SK-N-SH treated with all-trans-retinoic acid at 6 μM for 48 hours (cell line): ENCODE data around the gene C3orf85.

Experiments
- ARNTL ChIP-seq: fragments of 450-650 bp; formaldehyde crosslinking; IDR thresholded peaks from 2 replicates; pipeline ENCODE4 v1.5.0; 2020; ENCODE audit warnings: low read depth, mild to moderate bottlenecking, moderate library complexity, borderline replicate concordance
- BACH2 ChIP-seq: fragments of 250-450 bp; sonication (Bioruptor Pico); IDR thresholded peaks from 2 replicates; pipeline ENCODE4 v1.9.0; 2021; ENCODE audit warnings: mild to moderate bottlenecking, borderline replicate concordance
- RARB ChIP-seq: fragments of 250-450 bp; sonication (Bioruptor Pico); IDR thresholded peaks from 2 replicates; pipeline ENCODE4 v1.8.0; 2021; ENCODE audit warnings: mild to moderate bottlenecking, moderate library complexity
- SNAI2 ChIP-seq: fragments of 250-450 bp; sonication (Bioruptor Pico); IDR thresholded peaks from 2 replicates; pipeline ENCODE4 v1.5.0; 2020; ENCODE audit warnings: mild to moderate bottlenecking, moderate library complexity
- ZC3H10 ChIP-seq: fragments of 250-450 bp; sonication (Bioruptor Pico); IDR thresholded peaks from 2 replicates; pipeline ENCODE4 v1.5.1; 2021; ENCODE audit warnings: mild to moderate bottlenecking, moderate library complexity
- ZFP30 ChIP-seq: fragments of 450-650 bp; formaldehyde crosslinking; IDR thresholded peaks from 2 replicates; pipeline ENCODE4 v1.5.0; 2022; ENCODE audit warnings: mild to moderate bottlenecking, moderate library complexity
- ZNF565 ChIP-seq: fragments of 450-650 bp; formaldehyde crosslinking; conservative IDR thresholded peaks from 2 replicates; pipeline ENCODE4 v1.5.0; 2020; ENCODE audit warnings: low read depth, mild to moderate bottlenecking, moderate library complexity
- ZNF70 ChIP-seq: fragments of 450-650 bp; formaldehyde crosslinking; IDR thresholded peaks from 2 replicates; pipeline ENCODE4 v1.5.0; 2020; ENCODE audit warnings: mild to moderate bottlenecking, moderate library complexity
- ZNF8 ChIP-seq: fragments of 450-650 bp; formaldehyde crosslinking; IDR thresholded peaks from 2 replicates; pipeline ENCODE4 v1.5.0; 2020; ENCODE audit warnings: mild to moderate bottlenecking, moderate library complexity
- TF ChIP-seq, protein P1 (sequence below): fragments of 250-450 bp; sonication (Bioruptor Pico); IDR thresholded peaks from 2 replicates; pipeline ENCODE4 v1.8.0; 2020; ENCODE audit warnings: mild to moderate bottlenecking, moderate library complexity, borderline replicate concordance
- TF ChIP-seq, protein P2 (sequence below): fragments of 250-450 bp; sonication (Bioruptor Pico); IDR thresholded peaks from 2 replicates; pipeline ENCODE4 v1.5.1; 2021; ENCODE audit warnings: mild to moderate bottlenecking, moderate library complexity
- TF ChIP-seq, protein P3 (sequence below): fragments of 250-450 bp; sonication (Bioruptor Pico); IDR thresholded peaks from 2 replicates; pipeline ENCODE4 v1.8.0; 2021; ENCODE audit warnings: low read depth, mild to moderate bottlenecking, moderate library complexity, borderline replicate concordance

GRCh38 chr3:109188741-109189140, 52.2 kb downstream of the C3orf85 start:
- TF ChIP-seq, protein P1, sequence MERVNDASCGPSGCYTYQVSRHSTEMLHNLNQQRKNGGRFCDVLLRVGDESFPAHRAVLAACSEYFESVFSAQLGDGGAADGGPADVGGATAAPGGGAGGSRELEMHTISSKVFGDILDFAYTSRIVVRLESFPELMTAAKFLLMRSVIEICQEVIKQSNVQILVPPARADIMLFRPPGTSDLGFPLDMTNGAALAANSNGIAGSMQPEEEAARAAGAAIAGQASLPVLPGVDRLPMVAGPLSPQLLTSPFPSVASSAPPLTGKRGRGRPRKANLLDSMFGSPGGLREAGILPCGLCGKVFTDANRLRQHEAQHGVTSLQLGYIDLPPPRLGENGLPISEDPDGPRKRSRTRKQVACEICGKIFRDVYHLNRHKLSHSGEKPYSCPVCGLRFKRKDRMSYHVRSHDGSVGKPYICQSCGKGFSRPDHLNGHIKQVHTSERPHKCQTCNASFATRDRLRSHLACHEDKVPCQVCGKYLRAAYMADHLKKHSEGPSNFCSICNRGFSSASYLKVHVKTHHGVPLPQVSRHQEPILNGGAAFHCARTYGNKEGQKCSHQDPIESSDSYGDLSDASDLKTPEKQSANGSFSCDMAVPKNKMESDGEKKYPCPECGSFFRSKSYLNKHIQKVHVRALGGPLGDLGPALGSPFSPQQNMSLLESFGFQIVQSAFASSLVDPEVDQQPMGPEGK (CRISPR knock-in tag), result no peak
- no peak for TF ChIP-seq ARNTL (CRISPR knock-in tag)
- no peak for TF ChIP-seq BACH2 (CRISPR knock-in tag)
- no peak for TF ChIP-seq ZFP30 (CRISPR knock-in tag)
- no peak for TF ChIP-seq ZNF70 (CRISPR knock-in tag)
- TF ChIP-seq ZC3H10, result no peak
- TF ChIP-seq, protein P2, sequence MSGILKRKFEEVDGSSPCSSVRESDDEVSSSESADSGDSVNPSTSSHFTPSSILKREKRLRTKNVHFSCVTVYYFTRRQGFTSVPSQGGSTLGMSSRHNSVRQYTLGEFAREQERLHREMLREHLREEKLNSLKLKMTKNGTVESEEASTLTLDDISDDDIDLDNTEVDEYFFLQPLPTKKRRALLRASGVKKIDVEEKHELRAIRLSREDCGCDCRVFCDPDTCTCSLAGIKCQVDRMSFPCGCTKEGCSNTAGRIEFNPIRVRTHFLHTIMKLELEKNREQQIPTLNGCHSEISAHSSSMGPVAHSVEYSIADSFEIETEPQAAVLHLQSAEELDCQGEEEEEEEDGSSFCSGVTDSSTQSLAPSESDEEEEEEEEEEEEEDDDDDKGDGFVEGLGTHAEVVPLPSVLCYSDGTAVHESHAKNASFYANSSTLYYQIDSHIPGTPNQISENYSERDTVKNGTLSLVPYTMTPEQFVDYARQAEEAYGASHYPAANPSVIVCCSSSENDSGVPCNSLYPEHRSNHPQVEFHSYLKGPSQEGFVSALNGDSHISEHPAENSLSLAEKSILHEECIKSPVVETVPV, result no peak
- TF ChIP-seq ZNF565 (CRISPR knock-in tag), result no peak
- no peak for TF ChIP-seq ZNF8 (CRISPR knock-in tag)
- TF ChIP-seq, protein P3, sequence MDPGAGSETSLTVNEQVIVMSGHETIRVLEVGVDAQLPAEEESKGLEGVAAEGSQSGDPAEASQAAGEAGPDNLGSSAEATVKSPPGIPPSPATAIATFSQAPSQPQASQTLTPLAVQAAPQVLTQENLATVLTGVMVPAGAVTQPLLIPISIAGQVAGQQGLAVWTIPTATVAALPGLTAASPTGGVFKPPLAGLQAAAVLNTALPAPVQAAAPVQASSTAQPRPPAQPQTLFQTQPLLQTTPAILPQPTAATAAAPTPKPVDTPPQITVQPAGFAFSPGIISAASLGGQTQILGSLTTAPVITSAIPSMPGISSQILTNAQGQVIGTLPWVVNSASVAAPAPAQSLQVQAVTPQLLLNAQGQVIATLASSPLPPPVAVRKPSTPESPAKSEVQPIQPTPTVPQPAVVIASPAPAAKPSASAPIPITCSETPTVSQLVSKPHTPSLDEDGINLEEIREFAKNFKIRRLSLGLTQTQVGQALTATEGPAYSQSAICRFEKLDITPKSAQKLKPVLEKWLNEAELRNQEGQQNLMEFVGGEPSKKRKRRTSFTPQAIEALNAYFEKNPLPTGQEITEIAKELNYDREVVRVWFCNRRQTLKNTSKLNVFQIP (CRISPR knock-in tag), result no peak
- no peak for TF ChIP-seq RARB (CRISPR knock-in tag)
- no peak for TF ChIP-seq SNAI2 (CRISPR knock-in tag)
